CD4-positive, alpha-beta T cell treated with Interleukin-4 for 1 hour (primary cell): ENCODE results near the gene RIMS1.
"Not testable (repeated sequence)": the region's sequence is repeated elsewhere in the genome, so short reads cannot be mapped to it uniquely, and the experiment has no call there.

Experiments used
- DNase-seq, 2 donors: peaks; one replicate each; pipeline ENCODE4 v3.0.0-alpha.2; 2020 to 2022

RIMS1 gene

DNA sequence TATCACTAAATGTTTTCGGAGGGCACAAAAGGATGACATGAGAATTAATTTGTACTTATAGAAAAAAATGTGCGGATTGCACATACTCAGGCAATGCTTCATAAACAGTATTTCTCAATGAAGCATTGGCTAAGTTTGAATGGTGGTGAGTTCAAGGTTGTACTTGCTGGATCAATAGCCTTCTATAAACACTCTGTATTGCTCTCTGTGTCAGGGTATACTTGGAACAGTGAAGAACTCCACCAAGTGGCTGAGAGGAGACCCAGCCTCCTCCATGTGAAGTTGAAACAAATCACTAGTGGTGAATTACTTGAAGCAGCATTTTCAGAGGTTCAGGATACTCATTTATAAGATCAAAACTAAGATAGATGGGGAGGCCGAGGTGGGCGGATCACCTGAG is 360.6 kb downstream of the RIMS1 start:
- DNase-seq = no peak

DNA sequence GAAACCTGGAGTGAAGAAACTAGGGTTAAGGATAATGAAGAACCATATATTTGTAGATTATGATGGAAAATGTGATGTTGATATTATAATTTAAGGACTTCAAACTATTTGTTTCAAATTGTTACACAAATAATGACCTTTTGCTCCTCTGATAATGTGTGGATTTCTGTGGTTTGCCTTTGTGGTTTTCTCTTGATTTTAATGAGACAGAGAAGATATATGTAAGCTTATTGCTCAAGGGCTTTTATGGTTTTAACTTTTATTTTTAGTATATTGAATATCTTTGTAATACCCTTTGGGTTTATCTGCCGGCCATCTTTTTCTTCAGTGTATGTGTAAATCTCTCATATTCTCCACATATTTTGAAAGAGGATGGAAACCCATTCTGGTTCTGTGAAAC is 362.3 kb downstream of the RIMS1 start:
- no peak for DNase-seq

DNA sequence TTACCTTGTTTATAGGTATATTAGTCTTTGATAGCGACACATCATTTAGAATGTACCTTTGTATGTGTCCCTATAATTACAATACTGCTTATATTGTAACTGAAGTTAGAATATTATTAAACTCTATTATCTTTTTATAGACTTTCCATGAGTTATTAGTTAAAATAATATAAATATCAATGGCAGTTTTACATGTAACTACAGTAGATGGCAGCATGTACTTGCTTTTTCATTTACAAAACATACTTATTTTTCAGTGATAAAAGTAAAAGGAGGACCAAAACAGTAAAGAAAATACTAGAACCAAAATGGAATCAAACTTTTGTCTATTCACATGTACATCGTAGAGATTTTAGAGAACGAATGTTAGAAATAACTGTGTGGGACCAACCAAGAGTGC is 364.3 kb downstream of the RIMS1 start:
- DNase-seq = no peak

DNA sequence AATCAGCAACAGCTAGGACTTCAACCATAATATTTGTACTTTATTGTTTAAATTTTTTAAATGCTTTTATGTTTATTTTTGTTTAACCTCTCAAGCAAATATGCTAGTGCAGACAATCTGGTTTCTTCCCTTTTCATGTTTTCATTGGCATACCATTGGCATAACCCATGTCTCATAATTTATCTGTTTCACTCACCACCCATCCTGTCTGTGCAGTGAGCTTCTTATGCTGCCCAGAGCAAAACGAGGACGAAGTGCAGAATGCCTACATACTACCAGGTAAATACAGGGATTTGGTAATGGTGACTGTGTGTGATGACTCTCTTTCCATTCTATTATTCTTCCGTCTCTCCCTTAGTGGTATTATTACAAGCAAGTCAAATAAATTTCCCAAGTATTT is 374.1 kb downstream of the RIMS1 start:
- DNase-seq = no peak

DNA sequence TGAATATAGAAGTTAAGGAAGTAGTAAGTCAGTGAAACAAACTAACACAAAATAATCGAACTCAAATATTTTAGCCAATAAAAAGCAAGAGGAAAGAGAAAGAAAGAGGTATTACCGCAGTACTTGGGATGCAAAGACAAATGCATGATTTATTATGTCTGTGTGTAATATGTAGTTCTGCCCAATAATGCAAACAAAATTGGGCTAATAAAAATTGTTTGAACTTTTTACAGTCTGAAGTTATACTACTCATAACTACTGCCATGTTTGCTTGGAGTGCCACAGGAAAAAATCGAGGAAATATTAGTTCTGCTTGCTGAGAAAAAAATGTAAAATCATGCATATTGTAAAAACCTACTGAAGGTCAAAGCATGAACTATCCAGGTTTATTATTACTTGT is 375.2 kb downstream of the RIMS1 start:
- DNase-seq = no peak

DNA sequence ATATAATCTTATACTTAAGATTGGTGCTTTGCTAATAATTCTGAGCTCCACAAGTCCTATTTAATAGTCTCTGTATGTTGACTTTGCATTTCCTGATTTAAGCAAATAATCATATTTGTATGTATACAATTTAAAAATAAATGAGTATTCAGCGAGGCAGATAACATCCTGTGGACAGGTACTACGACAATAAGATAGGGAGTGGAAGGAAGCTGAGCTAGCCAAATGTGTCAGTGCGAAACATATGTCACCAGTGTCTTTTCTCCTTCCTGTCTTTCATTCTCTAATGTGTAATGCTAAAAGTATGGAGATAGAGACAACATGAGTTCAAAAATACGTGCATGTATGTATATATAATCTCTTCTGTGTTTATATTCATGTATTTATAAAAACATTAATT is 375.9 kb downstream of the RIMS1 start:
- DNase-seq = no peak

DNA sequence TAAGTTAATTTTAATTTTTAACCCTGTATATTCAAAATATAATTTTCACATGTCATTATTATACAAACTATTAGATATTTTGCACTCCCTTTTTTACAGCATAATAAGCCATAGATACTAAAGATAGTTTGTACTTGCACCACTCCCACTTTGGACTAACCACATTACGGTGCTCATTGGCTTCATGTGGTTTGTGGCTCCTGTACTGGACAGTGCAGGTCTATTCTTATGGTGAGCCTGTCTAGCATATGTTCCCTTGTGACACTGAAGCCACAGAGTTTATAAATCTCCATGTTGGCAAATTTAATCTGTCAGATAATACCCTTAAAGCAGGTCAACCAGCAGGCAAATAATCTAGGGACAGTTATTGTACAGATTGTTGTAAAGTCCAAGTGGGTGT is 381.1 kb downstream of the RIMS1 start:
- no peak for DNase-seq

DNA sequence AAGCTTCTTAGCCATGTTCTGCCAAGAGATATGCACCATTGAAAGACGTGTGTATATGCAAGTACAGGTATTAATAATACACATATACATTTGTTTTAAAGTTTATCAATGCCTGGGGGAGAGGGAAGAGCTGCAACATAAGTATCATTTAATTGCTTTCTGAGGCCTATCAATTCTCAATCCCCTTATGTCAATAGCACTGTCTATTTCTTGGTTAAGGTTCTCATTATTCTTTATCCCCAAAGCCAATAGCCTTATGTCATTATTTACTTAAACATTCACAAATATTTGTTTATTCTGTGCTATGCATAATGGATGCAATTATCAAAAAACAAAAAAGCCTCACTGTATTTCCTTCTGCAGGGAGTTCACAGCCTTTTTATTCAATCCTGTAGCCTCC is 385.2 kb downstream of the RIMS1 start:
- DNase-seq = no peak

DNA sequence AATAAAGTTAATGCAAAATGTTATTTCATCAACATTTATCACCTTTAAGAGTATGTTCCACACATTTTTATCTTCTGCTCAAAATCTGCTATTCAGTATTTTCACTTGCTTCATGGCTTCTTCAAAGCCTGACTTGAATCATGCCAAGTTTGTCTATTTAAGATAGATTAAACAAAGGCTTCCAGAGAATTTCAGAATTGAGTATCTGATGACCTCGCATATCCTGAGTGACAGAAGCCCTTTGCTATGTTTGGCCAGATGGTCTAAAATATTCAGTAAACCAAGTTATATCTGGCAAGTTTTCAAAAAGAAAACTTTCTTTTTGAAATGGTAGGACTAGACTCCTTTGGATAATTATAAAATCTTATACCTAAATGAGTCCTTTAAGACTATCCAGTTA is 386.6 kb downstream of the RIMS1 start:
- DNase-seq = no peak

DNA sequence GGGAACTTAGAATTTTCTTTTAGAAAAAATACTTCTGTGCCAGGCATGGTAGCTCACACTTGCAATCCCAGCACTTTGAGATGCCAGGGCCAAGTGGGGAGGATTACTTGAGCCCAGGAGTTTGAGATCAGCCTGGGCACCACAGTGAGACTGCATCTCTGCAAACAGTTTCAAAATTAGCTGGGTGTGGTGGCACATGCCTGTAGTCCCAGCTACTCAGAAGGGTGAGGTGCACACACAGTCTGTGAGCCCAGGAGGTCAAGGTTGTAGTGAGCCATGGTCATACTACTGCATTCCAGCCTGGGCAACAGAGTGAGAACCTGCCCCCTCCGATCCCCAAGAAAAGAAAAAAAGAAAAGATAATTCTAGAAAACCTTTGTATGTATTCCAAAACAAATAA is 389.5 kb downstream of the RIMS1 start:
- DNase-seq = no peak

DNA sequence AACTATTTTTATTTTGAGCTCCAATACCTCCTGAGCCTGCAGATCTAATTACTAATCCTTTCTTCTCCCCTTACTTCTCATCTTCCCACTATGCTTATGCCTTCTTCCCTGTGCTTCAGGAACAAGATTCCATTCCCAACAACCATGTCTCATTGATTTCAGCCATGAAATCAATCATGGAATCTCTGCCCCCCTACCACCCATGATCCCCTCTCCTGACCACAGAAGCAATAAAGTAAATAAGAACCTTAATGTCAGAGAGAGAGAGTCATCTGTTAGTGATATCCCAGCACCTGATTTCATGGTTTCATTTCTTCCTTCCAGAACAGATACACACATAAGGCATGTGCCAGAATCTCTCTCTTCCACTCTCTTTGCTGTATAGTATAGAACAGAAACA is 395.9 kb downstream of the RIMS1 start:
- no peak for DNase-seq

DNA sequence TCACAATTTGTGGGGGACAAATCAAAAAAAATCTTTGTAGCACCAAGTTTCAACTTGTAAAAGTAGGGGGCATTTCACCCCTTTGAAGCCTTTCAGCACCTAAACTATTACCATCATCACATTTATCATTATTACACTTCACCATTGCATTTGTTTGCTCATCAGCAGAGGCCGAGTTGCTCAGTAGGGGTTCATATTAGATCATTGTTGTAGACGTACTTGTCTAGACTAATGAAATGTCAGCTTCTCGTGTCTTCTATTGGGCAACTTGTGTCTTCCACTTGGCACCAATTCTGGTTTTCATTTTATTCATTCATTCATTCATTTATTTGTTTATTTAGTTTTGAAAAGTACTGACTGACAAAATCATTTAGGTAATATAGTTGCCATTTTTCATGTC is 397.2 kb downstream of the RIMS1 start:
- no peak for DNase-seq

DNA sequence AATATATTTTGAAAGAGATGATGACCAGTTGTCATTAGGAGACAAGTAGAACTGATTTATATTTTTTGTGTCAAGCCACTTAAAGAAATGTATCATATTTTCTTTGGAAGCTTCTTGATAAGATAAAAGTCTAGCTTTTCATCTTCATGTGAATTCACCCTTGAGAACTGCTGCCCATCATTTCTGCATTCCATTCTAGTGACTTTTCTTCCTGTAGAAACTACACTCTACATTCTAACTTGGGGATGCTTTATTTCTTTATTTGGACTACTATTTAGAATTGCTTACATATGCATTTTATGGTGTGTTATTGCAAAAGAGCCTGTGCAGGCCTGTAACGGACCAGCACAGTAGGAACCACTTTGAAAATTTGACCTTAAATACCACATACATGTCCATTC is 400.6 kb downstream of the RIMS1 start:
- DNase-seq = no peak

DNA sequence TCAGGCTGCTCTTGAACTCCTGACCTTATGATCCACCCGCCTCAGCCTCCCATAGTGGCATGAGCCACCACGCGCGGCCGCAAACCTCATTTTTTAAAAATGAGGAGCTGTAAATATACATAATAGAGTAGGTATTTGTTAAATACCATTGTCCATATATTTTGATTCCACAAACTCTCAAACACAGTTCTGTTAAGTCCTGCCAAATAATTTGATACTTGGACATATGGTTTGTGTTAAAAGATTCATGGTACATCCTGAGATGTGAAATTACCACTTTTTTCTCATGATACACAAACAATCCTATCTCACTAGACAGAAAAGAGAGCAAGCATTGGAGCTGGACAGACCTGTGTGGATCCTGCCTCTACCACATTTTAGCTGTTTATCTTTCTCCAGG is 401.5 kb downstream of the RIMS1 start:
- no peak for DNase-seq

DNA sequence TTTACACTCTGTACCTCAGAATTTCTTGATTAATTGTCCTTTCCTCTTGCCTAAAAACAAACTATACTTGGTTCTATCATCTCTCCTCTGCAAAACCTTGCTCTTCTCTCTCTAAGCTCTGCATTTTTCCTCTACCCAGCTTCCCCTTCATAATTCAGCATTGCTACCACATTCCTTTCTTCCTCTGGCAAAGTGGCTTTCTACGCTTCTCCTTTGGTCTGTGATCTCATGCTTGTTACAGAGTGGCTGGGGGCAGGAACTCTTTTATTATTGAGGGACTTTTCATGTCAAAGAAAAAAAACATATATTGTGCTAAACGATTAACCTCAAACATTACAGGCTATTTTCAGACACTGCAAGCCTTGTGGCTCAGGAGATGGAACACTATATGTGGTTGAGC is 402.2 kb downstream of the RIMS1 start:
- DNase-seq = no peak

DNA sequence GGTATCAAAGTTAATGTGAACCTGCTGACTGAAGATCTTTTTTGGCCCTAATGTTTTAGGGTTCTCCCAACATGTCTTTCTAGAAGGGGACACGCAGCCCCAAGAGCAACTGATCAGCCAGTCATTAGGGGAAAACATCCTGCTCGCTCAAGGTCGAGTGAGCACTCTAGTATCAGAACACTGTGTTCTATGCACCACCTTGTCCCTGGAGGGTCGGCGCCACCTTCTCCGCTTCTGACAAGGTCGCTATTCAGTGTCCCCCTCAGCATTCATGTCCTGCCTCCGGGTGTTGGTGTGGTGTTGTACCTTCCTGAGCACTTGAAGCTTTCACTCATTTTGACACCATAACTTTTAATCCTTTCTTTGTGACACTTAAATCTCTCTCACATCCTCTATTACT is 404.3 kb downstream of the RIMS1 start:
- DNase-seq = no peak

DNA sequence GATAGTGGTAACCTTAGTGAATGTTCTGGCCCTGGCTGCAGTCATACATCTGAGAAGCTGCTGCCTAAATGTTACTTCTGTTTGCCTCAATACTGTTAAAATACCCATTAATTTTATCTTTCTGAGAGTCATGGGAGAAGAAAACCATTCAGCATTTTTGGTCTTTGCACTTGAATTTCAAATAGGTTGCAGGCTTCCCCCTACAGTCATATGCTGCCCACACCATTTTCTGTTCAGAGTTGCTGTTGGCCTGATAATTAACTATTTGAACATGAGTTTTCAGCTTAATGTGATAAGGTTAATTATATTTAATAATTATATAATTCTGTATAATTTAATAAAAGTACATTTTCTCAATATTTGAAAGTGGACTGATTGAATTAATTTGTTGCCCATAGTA is 410.0 kb downstream of the RIMS1 start:
- DNase-seq = no peak

DNA sequence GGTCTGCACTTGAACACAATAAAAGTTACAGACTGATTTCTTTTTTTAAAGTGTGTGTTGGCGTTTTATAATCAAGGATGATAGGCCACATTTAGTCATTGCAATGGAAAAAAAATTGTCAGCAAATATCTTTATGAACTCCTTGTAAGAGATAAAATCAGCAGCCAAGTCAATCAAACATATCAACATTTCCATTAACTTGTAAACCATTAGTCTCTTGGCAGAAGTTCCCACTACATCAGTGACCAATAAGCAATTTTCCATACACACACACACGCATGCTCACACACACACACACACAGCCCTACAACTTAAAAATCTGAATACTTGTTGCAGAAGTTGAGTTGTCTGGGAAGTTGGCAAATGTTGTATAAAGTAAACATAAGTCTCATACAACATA is 419.6 kb downstream of the RIMS1 start:
- DNase-seq = no peak

DNA sequence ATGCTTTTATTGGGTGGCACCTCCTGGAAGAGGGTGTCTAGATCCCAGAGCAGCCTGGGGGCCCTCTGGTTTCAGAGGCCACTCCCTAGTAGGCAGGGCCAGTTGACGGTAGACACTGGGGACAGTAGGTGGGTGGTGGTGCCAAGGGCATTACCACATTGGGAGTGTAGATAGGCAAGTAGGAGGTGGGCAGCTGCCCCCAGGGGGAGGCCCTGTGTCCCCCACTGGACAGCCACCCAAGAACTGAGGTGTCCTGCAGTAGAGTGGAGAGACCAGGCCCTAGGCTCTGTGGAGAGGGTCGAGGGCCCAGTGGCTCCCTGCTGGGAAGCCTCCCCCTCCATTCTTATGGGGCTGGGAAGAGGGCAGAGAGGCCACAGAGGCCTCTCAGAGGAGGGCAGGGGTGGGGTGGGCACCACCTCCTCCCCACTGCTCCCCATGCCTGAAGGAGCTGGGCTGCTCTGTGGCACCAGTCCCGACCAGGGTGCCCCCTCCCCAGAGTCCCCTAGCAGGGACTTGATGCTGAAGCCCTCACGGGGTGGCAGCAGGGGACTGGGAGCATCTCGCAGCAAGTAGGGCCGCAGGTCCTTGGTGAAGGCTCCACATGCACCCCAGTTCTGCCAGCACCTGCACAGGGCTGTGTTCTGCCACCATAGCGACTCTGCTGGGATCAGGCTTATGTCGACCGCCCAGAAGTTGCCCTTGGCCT is 430.5 kb downstream of the RIMS1 start:
- DNase-seq = no peak

DNA sequence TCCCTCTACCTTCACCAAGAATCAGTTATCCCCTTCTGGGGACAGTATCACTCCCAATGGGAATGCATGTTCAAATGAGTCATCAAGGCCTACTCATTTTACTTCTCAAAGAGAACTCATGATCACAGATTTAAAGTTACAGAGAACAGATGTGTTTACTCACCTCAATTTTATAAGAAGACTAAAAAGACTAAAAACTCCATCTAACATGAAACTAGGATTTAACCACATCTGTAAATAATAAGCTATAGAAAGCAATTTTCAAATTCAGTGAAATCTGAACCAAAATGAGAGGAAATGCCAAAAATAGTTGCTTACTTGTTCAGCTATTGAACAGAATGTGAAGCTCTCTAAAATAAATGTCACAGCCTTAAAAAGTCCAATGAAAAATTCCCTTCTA is 435.4 kb downstream of the RIMS1 start:
- no peak for DNase-seq

DNA sequence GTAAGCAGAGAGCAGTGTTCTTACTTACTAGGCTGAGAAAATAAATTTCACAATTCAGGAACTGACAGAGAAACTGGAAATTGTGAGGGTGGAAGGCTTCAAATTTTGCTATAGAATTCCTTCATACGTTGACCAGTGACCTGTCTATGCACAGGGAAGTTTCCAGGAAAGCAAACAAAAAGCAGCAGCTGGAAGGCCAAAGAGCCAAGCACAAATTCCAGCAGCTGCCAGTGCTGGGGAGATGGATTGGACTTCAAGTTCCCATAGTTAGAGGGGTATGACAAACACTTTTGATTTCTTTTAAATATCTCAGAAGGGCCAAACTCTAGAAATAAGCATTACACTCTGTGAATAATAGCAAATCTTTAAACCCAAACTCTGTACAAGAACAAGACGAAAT is 436.4 kb downstream of the RIMS1 start:
- no peak for DNase-seq

DNA sequence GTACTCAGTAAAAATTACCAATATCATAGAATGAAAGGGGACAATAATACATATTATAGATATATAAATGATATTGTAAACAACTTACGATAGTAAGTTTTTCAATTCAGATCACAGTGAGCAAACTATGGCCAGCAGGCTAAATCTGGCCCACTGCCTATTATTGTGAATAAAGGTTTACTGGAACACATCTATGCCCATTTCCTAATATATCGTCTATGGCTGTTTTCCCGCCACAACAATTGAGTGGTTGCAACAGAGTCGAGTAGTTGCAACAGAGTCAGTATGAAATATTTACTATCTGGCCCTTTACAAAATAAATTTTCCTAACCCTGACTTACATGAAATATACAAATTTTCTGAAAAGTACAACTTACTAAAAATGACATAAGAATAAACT is 438.2 kb downstream of the RIMS1 start:
- no peak for DNase-seq

DNA sequence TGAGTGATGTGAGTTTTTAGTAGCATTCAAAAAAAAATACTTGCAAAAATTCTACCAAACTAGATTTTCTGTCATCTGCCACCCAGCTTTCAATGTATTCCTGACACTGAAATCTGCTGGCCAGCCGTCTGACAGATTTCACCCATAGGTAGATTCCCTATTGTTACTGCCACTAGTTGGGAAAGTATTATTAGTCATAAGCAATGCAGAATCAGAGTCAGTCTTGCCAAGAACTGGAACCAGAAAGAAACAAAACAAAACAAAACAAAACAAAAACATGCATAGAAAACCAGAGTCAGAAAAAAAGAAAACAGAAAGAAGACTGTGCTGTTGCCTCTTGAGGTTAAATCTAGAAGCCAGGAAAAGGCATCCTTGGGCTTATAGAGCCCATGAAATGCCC is 442.4 kb downstream of the RIMS1 start:
- no peak for DNase-seq

DNA sequence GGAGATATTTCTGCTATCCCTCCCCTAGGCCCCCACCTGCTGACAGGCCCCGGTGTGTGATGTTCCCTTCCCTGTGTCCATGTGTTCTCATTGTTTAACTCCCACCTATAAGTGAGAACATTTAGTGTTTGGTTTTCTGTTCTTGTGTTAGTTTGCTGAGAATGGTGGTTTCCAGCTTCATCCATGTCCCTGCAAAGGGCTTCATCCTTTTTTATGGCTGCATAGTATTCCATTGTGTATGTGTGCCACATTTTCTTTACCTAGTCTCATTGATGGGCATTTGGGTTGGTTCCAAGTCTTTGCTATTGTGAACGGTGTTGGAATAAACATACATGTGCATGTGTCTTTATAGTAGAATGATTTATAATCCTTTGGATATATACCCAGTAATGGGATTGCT is 448.9 kb downstream of the RIMS1 start:
- not testable (repeated sequence) for DNase-seq

DNA sequence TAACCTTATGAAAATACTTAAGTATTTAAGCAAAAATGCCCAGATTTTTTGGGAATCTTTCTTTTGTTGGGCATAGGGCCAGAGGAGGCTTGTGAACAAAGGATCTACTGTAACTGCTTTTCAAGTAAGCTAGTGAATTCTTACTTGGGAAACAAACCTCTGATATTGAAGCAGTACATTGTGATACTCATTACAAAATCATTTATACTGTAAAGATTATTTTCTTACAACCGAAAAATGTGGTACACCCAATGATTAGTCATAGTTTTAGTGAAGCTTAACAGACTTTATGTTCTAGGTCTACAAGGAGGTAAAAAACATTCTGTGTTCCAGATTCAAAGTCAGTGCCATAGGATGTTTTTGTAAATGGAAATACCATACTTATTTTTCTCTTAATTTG is 462.6 kb downstream of the RIMS1 start:
- no peak for DNase-seq
